AG09319 (cell line): ENCODE results near the gene GLIS2.

ENCODE experiments used
- DNase-seq: peaks from one replicate; pipeline ENCODE4 v3.0.0-alpha.2; 2010; ENCODE audit warnings: low read depth; ENCODE audit errors: extremely low read depth
- CTCF ChIP-seq: IDR thresholded peaks from 2 replicates; pipeline ENCODE4 v1.5.1; 2011; ENCODE audit warnings: low read depth, mild to moderate bottlenecking, inconsistent platforms, low read length, moderate library complexity

GLIS2 gene

GRCh38 chr16:4334724-4335495 is 19.0 kb downstream of the GLIS2 start:
- no peak for TF ChIP-seq CTCF
- DNase-seq: no peak

DNA sequence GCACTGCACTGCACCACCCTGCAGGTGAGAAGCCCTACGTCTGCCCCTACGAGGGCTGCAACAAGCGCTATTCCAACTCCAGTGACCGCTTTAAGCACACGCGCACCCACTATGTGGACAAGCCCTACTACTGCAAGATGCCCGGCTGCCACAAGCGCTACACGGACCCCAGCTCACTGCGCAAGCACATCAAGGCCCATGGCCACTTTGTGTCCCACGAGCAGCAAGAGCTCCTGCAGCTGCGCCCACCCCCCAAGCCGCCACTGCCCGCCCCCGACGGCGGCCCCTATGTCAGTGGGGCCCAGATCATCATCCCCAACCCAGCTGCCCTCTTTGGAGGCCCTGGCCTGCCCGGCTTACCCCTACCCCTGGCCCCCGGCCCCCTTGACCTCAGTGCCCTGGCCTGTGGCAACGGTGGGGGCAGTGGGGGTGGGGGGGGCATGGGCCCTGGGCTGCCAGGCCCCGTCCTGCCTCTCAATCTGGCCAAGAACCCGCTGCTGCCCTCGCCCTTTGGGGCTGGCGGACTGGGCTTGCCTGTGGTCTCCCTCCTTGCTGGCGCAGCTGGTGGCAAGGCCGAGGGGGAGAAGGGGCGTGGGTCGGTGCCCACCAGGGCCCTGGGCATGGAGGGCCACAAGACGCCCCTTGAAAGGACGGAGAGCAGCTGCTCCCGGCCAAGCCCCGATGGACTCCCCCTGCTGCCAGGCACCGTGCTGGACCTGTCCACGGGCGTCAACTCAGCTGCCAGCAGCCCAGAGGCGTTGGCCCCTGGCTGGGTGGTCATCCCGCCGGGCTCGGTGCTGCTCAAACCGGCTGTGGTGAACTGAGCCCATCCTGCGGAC is 21.1 kb downstream of the GLIS2 start:
- TF ChIP-seq CTCF: no peak
- no peak for DNase-seq

DNA sequence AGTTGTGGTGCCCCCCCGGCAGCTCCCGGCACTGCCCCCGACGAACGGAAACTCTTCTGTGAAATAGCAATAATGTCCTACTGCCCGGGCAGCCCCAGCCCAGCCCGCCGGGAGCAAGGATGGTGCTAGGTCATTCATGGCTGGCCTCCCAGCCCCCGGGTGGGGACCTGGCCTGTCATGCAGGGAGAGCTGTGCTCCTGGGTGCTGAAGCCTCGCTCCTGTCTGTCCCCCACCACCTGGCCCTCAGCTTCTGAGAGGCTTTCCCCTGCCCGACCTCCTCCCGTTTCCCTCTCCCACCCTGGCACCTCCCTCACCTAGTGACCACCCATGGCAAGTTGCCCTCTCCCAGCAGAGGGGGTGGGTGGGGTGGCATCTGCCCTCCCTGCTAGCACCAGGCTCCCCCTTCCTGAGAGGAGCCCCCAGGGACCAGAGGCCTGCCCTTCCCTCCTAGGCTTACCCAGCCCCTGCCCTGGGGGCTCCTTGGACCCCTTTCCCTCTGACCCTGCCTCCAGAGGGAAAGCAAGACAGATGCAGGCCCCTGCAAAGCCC is 21.7 kb downstream of the GLIS2 start:
- TF ChIP-seq CTCF: no peak

DNA sequence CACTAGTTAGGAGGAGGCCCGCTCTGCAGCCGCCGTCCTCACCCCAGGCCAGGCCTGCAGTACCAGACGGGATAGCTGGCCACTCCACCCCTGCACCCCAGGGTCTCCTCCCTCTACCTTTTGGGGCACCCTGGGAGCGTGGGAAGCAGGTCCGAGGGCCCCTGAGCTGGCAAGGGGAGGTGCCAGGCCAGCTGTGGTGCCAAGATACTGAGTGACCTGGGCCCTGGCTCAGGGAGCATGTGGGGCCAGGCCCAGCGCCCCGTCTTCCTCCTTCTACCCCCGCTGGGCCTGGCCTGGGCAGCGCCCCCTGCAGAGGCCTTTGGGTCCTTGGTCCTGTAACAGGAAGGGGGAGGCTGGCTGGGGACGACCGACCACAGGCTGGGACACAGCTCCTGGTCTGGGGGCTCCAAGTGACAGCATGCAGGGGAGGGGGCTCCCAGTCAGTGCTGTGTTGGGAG is 22.3 kb downstream of the GLIS2 start:
- DNase-seq: no peak
- no peak; the same call in 1 of the 2 replicates for TF ChIP-seq CTCF

More for the DNA sequence above, 21.7 kb downstream of the GLIS2 start:
- no peak for DNase-seq

DNA sequence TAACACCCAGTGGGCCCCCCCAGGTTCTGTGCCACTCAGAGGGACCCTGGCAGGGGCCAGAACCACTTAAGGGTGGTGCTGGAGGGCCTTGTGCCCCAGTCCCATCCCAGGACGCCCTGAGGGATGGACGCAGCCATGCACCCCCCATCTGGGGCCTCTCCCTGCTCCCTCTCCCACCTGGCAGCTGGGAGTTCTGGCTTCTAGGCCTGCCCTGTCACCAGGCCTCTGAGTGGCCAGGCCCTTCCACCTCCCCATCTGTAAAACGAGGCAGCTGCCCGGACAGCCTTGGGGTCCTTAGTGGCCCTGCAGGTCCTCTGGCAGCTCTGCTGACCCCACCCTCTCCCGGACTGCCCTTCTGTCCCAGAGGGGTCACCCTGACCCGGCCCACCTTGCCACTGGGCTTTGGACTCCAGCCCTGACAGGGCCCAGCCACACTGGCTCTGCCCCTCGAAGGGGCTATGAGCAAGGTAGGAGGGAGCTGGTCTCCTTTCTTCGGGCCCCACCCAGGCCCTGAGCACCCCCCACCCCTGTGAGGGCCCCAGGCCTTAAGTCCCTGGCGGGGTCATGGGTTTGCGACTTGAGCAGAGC is 22.9 kb downstream of the GLIS2 start:
- no peak for DNase-seq
- no peak for TF ChIP-seq CTCF

- DNase-seq: no peak
- no peak for TF ChIP-seq CTCF
Measured at GRCh38 chr16:4339455-4339854, 23.6 kb downstream of the GLIS2 start.

GRCh38 chr16:4339909-4340308 is 24.0 kb downstream of the GLIS2 start:
- DNase-seq: no peak

More at GRCh38 chr16:4339909-4340308, 24.0 kb downstream of the GLIS2 start:
- TF ChIP-seq CTCF: no peak; the same call in 1 of the 2 replicates
